Cardiac septum (tissue), 1 donor: ENCODE data around the gene STRBP. TPM values are rescaled to one million over a fixed set of nuclear protein-coding genes. Genes with fewer than 3 reads are reported as not detected.
"Not testable (repeated sequence)": the region's sequence is repeated elsewhere in the genome, so short reads cannot be mapped to it uniquely, and the experiment has no call there.

Experiments
- DNase-seq: peaks from one replicate; pipeline ENCODE4 v3.0.0-alpha.2; 2020; ENCODE audit warnings: low spot score
- intact Hi-C: fragments of 100-400 bp; cut with DNase I; formaldehyde crosslinking; loops from one replicate; pipeline ENCODE4 v1.14.0; 2022
- total RNA-seq: library from RNA; stranded (reverse); fragmentation: NEBNext Ultra II Directional; extraction: Animal tissue kit (Norgen Biotek cat#: 25700); gene quantifications from one replicate; pipeline ENCODE4 v1.2.1, GENCODE V29; 2021
- donor health status: DM: no; HTN: no; CAD: no.

The STRBP gene
- total RNA-seq, 1 donor from 2014 or later = 16.1 TPM

DNA sequence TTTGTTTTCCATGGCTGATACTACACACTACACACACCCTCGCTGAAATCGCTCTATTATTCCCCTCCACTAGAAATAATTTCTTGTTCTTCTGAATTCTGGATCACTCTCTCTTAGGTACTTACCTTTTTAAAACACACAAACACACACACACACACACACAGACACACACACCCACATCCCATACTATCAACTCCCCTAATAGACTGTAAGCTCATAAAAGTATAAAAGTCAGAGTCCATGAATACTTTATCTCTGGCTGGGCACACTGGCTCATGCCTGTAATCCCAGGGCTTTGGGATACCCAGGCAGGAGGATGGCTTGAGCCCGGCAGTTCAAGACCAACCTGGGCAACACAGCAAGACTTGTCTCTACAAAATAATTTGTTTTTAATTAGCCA lies 11.1 kb downstream of the STRBP start:
- no peak for DNase-seq
- intact Hi-C loops = no loop called here

DNA sequence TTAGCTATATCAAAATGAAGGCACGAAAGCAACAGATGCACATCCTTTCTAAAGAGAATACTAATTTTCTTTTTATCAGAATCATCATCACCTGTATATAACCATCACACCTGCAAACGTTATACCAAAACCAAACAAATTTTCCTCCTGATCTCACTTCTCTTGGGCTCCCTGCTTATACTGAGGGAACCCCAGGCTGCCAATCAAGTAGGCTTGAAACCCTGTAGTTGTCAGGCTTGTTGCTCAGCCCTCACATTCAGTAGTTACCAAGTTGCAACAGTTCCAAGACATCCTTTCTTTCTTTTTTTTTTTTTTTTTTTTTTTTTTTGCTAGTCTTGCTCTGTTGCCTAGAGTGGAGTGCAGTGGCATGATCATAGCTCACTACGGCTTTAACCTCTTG lies 12.7 kb downstream of the STRBP start:
- intact Hi-C loops = no loop called here
- no peak for DNase-seq

DNA sequence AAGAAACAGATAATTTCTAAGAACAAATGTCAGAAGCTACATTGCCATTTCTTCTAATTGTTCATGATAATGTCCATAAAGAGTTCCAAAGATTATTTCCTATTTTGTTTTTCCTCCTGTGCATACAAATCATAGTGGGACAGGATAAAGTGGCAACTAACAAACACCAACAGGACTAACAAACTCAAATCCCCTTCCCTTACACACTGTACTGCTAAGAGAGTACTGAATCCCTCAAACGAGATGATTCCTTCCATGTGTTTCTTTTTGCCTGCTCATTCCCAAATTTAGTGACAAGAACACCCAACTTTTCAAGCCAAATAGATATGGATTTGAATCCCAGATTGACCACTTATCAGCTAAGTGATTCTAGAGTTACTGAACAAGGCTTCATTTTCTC lies 15.2 kb downstream of the STRBP start:
- no peak for DNase-seq
- intact Hi-C loops = no loop called here

DNA sequence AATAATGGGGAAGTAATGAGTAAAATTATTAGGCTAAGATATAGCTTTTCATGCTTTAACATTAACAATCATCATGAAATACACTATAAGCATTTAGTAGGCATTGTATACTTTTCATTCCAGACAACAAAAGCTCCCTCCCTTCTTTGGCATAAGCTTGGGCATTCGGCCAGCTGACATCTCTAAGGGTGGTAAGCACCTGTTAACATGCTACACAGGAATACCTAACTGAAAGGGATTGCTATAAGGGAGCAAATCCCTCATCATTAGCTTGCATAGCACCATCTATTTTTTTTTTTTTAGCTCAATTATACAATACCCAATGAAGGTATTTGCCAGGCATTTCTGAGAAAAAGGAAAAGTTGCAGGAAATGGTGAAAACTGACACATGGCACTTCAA lies 16.6 kb downstream of the STRBP start:
- intact Hi-C loops = no loop called here
- DNase-seq = no peak

DNA sequence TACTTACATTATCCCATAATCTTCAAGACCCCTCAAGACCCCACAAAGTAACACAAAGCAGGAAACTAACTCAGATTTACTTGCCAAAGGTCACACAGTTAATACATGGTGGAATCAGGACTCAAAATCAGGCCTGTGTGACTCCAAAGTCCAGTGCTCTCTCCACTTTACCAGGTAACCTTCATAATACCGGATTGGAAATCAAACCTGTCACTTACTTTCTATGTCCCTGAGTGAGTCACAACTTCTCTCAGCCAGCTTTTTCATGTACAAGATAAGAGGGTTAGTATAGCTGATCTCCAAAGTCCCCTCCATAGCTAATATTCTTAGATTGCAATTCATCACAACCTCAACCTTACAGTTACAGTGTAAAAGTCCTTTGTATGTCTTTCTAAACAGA lies 17.1 kb downstream of the STRBP start:
- DNase-seq = no peak
- intact Hi-C loops = no loop called here

DNA sequence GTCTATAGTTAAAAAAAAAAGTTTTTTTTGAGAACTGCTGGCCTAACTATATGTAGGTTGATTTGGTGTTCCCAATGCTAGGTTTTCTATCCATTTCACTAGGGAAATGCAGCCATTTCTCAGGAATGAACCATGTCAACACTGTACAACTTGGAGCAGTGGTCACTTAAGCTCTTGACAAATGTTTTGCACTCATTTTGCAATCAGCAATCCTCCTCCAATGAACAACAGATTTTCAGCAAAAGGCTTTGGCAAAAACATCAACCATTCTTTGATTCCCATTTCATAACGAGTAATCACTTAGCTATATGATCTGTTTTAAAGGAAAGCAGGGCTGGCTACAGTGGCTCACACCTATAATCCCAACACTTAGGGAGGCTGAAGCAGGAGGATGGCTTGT lies 17.9 kb downstream of the STRBP start:
- no peak for DNase-seq
- intact Hi-C loops = no loop called here

DNA sequence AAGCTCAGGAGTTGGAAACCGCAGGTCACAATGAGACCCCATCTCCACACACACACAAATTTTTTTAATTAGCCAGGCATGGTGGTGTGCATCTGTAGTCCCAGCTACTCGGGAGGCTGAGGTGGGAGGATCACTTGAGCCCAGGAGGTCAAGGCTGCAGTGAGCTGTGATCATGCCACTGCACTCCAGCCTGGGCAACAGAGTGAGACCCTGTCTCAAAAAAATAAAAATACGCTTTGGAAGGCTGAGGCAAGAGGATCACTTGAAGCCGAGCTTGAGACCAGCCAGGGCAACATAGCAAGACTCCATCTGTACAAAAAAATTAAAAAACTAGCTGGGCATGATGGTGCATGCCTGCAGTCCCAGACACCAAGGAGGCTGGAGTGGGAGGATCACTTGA lies 19.2 kb downstream of the STRBP start:
- DNase-seq, intact Hi-C loops: not testable (repeated sequence)

DNA sequence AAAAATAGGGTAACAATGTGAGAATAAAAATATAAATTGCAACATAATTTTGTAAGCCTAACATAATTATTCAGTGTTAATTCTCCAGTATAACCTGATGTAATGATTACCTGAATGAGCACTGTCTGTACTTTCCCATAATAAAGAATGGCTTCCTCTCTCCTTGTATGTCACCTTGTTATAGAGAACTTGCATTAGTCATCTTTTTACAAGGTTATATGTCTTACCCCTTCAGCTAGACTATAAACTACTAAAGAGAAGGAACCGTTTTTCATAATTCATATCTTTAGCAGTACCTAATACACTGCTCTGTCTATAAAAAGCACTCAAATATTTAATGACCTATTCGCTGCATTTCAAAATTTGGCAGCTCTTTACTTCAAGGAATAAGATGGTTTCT lies 19.8 kb downstream of the STRBP start:
- intact Hi-C loops = no loop called here
- DNase-seq = no peak

DNA sequence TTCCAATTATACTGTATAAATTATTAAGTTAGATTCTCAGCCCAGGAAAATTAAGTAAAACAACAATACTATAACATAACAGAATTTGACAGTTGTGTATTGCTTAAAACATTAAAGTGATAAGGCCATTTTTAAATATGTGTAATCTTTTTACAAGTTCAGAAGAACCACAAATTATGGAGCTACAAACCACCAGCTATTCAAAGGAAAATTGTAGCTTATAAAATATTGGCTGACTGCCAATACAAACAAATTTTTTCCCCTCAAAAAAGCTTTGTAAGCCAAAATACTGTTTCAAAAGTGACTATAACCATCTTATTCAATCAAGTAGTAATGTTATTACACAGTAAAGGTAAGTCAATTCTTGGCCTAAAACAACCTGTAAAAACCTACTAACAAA lies 21.9 kb downstream of the STRBP start:
- intact Hi-C loops = no loop called here
- no peak for DNase-seq

DNA sequence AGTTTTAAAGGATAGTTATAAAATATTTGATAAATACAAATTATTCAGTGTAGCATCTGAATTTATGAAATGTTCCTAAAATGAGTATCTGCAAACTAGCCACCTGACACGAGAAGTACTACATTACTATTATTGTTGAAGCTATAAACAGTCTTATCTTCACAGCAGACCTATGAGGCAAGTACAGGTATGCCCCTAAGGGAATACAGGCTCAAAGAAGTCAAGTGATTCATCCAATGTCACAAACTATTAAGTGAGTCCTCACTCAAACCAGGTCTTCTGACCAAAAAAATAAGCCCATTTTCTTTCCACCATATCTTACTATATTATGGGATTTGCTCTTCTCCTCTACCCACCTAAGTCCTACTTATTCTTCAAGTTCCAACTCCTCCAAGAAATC lies 28.7 kb downstream of the STRBP start:
- intact Hi-C loops = no loop called here
- DNase-seq = no peak

DNA sequence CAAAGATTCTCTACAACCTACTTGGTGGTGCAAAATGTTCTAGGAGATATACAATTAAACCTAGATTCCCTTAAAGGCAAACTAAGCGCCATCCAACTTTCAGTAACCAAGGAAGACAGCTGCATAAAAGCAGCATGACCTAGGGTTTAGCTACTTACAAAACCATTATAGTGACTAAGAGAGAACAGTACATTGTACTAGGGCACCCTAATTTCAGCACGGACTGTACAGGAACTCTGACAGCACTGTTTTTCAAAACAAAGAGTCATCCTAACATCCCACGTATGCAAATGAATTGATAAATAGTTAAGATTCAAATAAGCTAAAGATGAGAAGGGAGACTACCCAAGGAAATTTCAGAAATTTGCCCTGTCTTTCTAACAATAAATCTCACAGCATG lies 30.0 kb downstream of the STRBP start:
- intact Hi-C loops = no loop called here
- no peak for DNase-seq

DNA sequence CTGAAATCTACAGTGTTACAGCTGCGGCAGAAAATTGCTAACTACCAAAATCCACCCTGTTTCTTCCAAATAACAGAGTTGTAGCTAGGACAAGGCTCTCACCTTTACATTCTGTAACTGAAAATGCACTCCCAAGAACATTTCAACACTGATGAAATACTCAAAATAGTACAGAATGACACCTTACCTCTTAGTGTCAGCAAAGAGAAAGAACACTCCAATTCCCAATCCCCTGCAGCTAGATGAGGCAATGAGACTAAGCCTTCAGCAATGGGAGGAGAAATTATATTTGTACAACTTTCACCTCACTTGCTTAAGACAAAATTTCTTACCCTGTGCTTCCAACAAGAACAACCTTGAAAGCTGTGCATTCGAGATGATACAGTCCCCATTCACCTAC lies 31.2 kb downstream of the STRBP start:
- no peak for DNase-seq

DNA sequence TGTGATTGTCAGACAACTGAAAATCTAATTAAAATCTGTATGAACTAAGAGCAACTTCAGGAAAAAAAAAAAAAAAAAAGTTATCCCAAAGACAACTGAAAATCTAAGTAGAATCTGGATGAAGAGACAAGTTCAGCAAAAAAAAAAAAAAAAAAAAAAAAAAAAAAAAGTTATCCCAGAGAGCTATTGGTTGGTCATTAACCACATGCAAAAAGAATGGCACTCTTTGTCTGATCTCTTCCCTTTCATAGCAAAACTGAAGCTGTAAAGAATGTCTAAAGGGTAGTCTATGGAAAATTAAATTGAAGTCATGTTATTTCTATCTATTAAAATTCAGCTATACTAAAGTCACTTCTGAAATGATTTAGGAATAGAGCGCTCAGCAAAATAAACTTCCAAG lies 32.9 kb downstream of the STRBP start:
- intact Hi-C loops = no loop called here
- DNase-seq = no peak

More for the DNA sequence above, 31.2 kb downstream of the STRBP start:
- intact Hi-C loops = no loop called here

DNA sequence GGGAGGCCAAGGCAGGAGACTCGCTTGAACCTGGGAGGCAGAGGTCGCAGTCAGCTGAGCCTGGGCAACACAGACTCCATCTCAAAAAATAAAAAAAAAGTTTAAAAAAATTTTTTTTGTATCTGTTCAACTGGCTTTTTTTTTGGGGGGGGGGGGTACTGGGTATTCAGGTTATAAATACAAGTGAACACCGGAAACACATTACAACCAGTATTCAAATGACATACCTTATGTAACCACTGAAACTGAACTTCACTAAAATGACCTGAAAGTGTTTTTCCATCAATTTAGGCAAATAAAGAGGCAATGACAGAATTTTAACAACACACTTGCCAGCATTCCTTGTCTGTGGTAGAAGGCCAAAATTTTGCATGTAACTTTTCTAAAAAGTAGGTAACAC lies 33.5 kb downstream of the STRBP start:
- no peak for DNase-seq
- intact Hi-C loops = no loop called here

DNA sequence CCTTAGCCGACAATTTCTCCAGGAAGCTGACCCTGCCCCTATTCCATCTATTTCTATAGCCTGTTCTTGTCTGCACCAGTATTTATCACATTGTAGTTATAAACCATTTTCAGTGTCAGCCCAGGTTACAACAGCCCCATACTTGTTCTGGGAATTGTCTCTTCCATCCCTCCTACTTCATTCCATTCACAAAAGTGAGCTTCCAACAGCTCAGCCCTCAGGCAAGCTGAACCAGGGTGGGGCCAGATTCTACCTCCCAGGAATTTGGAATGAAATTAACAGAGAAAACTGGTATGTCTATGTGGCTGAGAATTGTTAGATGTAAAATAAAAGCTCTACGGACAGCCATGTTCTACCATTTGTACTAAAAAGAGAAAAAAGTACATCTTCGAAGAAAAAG lies 36.1 kb downstream of the STRBP start:
- intact Hi-C loops = no loop called here
- no peak for DNase-seq

DNA sequence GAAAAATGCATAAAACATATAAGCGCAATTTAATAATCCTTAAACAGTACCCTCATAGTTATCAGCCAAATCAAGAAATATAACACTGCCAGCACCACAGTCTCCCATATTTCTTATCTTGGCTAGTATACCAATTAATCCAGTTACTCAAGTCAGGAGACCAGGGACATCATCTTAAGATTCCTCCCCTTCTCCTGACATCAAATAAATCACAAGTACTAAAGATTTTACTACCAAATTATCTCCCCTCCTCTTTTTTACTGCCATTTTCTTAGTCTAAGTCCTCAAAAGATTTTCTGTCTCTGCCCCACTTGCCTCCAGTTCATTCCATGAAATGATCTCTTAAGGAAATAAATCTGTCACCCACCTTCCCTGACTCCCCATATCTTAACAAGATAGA lies 37.0 kb downstream of the STRBP start:
- no peak for DNase-seq
- intact Hi-C loops = no loop called here

DNA sequence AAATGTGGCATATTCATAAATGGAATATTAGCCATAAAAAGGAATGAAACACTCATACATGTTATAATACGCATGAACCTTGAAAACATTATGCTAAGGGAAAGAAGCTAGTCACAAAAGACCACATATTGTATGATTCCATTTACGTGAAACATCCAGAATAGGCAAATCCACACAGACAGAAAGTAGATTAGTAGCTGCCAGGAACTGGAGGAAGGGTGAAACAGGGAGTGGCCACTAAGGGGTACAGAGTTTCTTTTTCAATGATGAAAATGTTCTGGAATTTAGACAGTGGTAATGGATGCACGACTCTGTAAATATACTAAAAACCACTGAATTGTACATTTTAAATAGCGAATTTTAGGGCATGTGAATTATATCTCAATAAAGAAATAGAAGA lies 39.4 kb downstream of the STRBP start:
- DNase-seq = no peak
- intact Hi-C loops = no loop called here

DNA sequence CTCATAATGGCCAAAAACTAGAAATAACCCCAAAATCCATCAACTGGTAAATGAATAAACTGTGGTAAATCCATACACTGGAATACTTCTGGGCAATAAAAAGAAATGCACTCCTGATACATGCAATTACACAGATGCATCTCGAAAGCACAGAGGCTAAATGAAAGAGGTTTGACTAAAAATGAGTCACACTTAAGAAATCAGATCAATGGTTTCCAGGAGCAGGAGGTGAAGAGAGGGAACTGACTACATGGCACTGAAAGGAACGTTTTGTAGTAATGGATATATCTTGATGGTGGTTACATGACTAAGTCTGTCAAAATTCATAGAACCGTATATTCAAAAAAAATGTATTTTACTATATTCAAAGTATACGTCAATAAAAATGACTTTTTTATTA lies 42.4 kb downstream of the STRBP start:
- intact Hi-C loops = no loop called here
- no peak for DNase-seq

DNA sequence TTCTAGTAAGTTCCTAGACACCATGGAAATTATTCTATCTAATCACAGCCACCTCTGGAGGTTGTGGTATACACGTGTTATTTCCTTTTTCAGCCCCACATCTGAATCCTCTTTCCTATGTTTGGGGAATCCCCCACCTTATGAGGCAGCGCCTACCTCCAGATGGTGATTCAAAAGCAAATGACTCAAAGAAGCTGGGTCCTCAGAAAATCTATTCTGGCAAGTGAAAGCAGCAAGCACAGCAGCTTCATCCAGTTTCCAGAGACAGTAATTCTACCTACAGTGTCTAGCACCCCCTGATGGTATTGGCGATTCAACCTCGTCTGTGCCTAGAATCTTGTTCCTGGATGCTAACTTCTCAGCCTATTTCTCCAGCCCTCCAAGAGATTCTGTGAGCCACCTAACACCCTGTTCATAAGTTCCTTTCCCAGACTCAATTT lies 43.0 kb downstream of the STRBP start:
- intact Hi-C loops = no loop called here
- no peak for DNase-seq

DNA sequence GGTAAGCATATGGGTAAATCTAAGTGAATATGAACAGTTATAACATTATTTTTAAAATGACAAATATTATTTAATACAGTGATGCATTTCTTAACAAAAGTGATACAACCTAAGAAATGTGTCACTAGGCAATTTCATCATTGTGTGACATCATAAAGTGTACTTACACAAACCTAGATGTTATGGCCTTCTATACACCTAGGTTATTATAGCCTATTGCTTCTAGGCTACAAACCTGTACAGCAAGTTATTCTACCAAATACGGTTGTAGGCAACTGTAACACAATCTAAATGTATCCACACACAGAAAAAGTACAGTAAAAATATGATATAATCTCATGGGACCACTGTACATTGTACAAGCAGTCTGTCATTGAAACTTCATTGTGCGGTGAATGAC lies 48.3 kb downstream of the STRBP start:
- no peak for DNase-seq
- intact Hi-C loops = no loop called here

DNA sequence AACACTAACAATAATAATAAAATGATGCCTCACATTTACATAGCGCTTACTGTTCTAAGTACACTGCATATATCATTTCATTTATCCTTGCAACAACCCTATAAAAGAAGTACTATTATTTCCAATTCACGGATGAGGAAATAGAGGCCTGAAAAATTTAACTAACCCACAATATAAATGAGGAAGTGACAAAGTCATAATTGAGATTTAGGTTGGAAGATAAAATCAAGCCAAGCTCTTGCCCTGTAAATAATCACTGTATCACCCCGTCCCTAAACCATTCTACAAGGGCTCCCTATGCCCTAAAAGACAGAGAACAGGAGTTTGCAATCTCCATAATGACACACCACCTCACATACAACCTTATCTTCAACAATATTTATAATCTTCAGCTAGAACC lies 49.6 kb downstream of the STRBP start:
- intact Hi-C loops = no loop called here
- no peak for DNase-seq

DNA sequence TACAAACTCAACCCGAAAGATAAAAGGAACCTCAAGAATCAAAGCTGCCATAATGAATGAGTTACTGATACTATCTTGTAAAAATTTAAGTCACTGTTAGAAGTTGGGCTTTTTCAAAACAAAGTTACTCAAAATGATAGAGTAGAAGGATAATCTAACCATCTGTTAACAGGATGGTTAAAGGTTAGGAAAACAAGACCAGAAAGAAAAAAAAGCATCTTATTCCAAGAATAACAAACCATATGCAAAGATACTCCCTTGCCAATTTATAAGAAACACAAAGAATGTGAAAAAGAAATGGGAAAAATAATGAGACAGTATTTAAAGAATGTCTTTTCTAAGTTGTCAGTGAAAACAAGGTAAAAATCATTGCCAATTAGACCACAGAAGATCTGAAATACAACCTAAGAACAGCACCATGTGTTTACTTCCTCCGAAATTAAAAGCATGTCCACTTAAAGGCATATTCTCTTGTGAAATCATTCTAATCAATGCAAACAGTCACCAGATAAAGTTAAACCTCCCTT lies 51.2 kb downstream of the STRBP start:
- no peak for DNase-seq

More for the DNA sequence above, 51.2 kb downstream of the STRBP start:
- intact Hi-C loops = no loop called here
